K562 (cell line): ENCODE results near the gene KLK14. TPM values are rescaled to one million over a fixed set of nuclear protein-coding genes. Genes with fewer than 3 reads are reported as not detected.

Experiments used
- KDM4B ChIP-seq, 2 experiments: fragments of 450-650 bp in 1 of 2; sonication (generic) in 1 of 2; IDR thresholded peaks; 2 replicates each; pipeline ENCODE4 v1.6.1; 2016 to 2017; ENCODE audit warnings: borderline replicate concordance in 2 of 2, antibody characterized with exemption in 1 of 2, low read depth in 1 of 2, mild to moderate bottlenecking in 1 of 2
- MYC ChIP-seq, 2 experiments: fragments of 250-450 bp in 1 of 2; sonication (Bioruptor Pico) in 1 of 2; IDR thresholded peaks; 2 replicates each; pipeline versions ENCODE4 v1.5.1 to v1.6.1; 2012 to 2021; ENCODE audit warnings: low read depth in 2 of 2, borderline replicate concordance in 1 of 2, improper control_type of control experiment in 1 of 2, low read length in 1 of 2, mild to moderate bottlenecking in 1 of 2, moderate library complexity in 1 of 2
- RBM14 ChIP-seq: fragments of 200-400 bp; formaldehyde crosslinking; IDR thresholded peaks from 2 replicates; pipeline ENCODE4 v1.6.1; 2018; ENCODE audit warnings: low read depth, mild to moderate bottlenecking, low read length, moderate library complexity, borderline replicate concordance; ENCODE audit not compliant: insufficient read depth
- SIN3A ChIP-seq, 2 experiments: fragments of 150-350 bp in 1 of 2; IDR thresholded peaks; 2 replicates each; pipeline ENCODE4 v1.6.1; 2011 to 2016; ENCODE audit warnings: borderline replicate concordance in 2 of 2, low read depth in 2 of 2, low read length in 2 of 2, mild to moderate bottlenecking in 2 of 2, moderate library complexity in 2 of 2; ENCODE audit not compliant: control insufficient read depth in 1 of 2
- SRSF9 ChIP-seq: fragments of 200-400 bp; formaldehyde crosslinking; IDR thresholded peaks from 2 replicates; pipeline ENCODE4 v1.6.1; 2017; ENCODE audit warnings: low read depth, low read length, borderline replicate concordance
- ZKSCAN8 ChIP-seq: fragments of 200-800 bp; sonication (Bioruptor generic); IDR thresholded peaks from 2 replicates; pipeline ENCODE4 v1.6.1; 2016; ENCODE audit warnings: missing genetic modification characterization, missing compliant biosample characterization
- ZNF134 ChIP-seq: fragments of 250-450 bp; sonication (Bioruptor Pico); conservative IDR thresholded peaks from 2 replicates; pipeline ENCODE4 v1.4.0; 2020
- ZNF224 ChIP-seq: sonication (generic); formaldehyde crosslinking; IDR thresholded peaks from 2 replicates; pipeline ENCODE4 v1.8.0; 2022; ENCODE audit warnings: mild to moderate bottlenecking, missing genetic modification reagents
- ZNF347 ChIP-seq: fragments of 450-650 bp; formaldehyde crosslinking; IDR thresholded peaks from 2 replicates; pipeline ENCODE4 v1.4.0; 2020; ENCODE audit warnings: low read depth, mild to moderate bottlenecking, moderate library complexity
- ZNF445 ChIP-seq: fragments of 250-450 bp; sonication (Bioruptor Pico); IDR thresholded peaks from 2 replicates; pipeline ENCODE4 v1.4.0; 2020; ENCODE audit warnings: low read depth, mild to moderate bottlenecking, moderate library complexity
- polyA plus RNA-seq, 8 experiments: library from polyadenylated mRNA; depleted of rRNA in 4 of 8; stranded (reverse) in 5 of 8; unstranded in 3 of 8; fragments of >200 nt; fragmentation: Nextera tagmentation in 2 of 8; fragmentation: Illumina TruSeq in 1 of 8; extraction: Ambion mirVana in 2 of 8; extraction: Trizol in 1 of 8; gene quantifications; 2 replicates each; pipeline versions ENCODE4 v1.2.1 to v1.2.3, GENCODE V29; 2011 to 2014; ENCODE audit warnings: inconsistent platforms in 1 of 8, missing spikeins in 1 of 8
- total RNA-seq, 7 experiments: library from RNA; depleted of rRNA in 6 of 7; stranded (reverse); fragments of >200 nt in 6 of 7; fragmentation: Illumina TruSeq in 2 of 7; extraction: Trizol in 2 of 7; gene quantifications; 2 replicates each; pipeline versions ENCODE4 v1.2.1 to v1.2.3, GENCODE V29; 2011 to 2021; ENCODE audit warnings: low replicate concordance in 1 of 7
- TF ChIP-seq, protein P1 (sequence below): fragments of 450-650 bp; IDR thresholded peaks from 2 replicates; pipeline ENCODE4 v1.6.1; 2017; ENCODE audit warnings: mild to moderate bottlenecking, moderate library complexity
- TF ChIP-seq, protein P2 (sequence below): fragments of 450-650 bp; conservative IDR thresholded peaks from 2 replicates; pipeline ENCODE4 v1.6.1; 2016; ENCODE audit warnings: missing genetic modification characterization, low read depth, mild to moderate bottlenecking, missing compliant biosample characterization, moderate library complexity
- TF ChIP-seq, protein P3 (sequence below): sonication (generic); formaldehyde crosslinking; IDR thresholded peaks from 2 replicates; pipeline ENCODE4 v1.9.0; 2022; ENCODE audit warnings: mild to moderate bottlenecking, missing genetic modification reagents
- TF ChIP-seq, protein P4 (sequence below): sonication (generic); formaldehyde crosslinking; IDR thresholded peaks from 2 replicates; pipeline ENCODE4 v1.8.1; 2023; ENCODE audit warnings: mild to moderate bottlenecking, missing genetic modification reagents
- TF ChIP-seq, protein P5 (sequence below): fragments of 450-650 bp; IDR thresholded peaks from 2 replicates; pipeline ENCODE4 v1.7.1; 2018; ENCODE audit warnings: mild to moderate bottlenecking, low read depth; ENCODE audit not compliant: partially characterized antibody

KLK14 gene
- total and polyA plus RNA-seq, 9 of the 15 experiments (the other 6 are each of a cell fraction or from before 2014, with no cell fraction given) = not detected

DNA sequence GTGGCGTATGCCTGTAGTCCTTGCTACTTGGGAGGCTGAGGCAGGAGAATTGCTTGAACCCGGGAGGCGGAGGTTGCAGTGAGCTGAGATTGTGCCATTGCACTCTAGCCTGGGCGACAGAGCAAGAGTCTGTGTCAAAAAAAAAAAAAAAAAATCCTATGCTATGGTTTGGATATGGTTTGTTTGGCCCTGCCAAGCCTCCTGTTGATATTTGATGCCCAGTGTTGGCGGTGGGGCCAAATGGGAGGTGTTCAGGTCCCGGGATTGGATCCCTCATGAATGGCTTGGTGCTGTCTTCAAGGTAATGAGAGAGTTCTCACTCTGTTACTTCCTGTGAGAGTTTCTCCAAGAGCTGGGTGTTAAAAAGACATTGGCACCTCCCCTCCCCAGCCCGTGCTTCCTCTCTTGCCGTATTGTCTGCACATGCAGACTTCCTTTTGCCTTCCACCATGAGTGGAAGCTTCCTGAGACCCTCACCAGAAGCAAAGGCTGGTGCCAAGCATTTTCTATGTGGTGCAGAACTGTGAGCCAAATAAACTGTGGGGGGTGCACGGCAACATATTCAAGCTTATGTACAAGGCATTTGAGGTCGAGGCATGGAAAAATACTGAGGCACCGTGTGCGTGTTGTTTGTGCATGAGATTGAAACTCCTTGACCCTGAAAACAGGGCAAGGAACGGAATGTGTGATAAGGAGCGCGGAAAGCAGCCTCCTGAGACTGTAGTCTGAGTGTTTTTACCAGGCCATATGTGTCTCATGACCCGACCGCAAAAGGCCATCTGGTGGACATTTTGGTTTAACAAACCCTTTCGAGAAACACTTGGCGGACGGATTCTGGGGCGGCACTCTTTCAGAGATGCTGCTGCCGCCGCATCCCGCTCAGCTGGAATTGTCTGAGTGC lies 49.3 kb upstream of the KLK14 start (continued):
- TF ChIP-seq KDM4B (IDR thresholded peaks at IDR 0.05; ENCODE audit: borderline replicate concordance in 2 of 2, low read depth in 1 of 2) (no peak), SRSF9 (no peak), RBM14 (no peak), ZKSCAN8 (CRISPR knock-in tag) (0 out of 2 replicates have a peak, but pooled peaks have one; percentile 18), SIN3A (IDR thresholded peaks at IDR 0.05; ENCODE audit: borderline replicate concordance in 2 of 2, control insufficient read depth in 1 of 2, low read depth in 2 of 2, low read length in 2 of 2) (no peak), ZNF347 (CRISPR knock-in tag) (no peak), ZNF445 (CRISPR knock-in tag) (no peak), ZNF134 (CRISPR knock-in tag) (no peak), ZNF224 (no peak), MYC (IDR thresholded peaks at IDR 0.05; ENCODE audit: low read depth, low read length) (peak; percentile 39; the same call in 1 of the 2 replicates), MYC (CRISPR knock-in tag; IDR thresholded peaks at IDR 0.05; ENCODE audit: borderline replicate concordance, low read depth) (no peak)
- TF ChIP-seq, protein P1, sequence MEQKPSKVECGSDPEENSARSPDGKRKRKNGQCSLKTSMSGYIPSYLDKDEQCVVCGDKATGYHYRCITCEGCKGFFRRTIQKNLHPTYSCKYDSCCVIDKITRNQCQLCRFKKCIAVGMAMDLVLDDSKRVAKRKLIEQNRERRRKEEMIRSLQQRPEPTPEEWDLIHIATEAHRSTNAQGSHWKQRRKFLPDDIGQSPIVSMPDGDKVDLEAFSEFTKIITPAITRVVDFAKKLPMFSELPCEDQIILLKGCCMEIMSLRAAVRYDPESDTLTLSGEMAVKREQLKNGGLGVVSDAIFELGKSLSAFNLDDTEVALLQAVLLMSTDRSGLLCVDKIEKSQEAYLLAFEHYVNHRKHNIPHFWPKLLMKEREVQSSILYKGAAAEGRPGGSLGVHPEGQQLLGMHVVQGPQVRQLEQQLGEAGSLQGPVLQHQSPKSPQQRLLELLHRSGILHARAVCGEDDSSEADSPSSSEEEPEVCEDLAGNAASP = no peak
- TF ChIP-seq, protein P2, sequence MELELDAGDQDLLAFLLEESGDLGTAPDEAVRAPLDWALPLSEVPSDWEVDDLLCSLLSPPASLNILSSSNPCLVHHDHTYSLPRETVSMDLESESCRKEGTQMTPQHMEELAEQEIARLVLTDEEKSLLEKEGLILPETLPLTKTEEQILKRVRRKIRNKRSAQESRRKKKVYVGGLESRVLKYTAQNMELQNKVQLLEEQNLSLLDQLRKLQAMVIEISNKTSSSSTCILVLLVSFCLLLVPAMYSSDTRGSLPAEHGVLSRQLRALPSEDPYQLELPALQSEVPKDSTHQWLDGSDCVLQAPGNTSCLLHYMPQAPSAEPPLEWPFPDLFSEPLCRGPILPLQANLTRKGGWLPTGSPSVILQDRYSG = no peak
- TF ChIP-seq, protein P3, sequence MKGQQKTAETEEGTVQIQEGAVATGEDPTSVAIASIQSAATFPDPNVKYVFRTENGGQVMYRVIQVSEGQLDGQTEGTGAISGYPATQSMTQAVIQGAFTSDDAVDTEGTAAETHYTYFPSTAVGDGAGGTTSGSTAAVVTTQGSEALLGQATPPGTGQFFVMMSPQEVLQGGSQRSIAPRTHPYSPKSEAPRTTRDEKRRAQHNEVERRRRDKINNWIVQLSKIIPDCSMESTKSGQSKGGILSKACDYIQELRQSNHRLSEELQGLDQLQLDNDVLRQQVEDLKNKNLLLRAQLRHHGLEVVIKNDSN (CRISPR knock-in tag) = peak; percentile 42
- TF ChIP-seq, protein P4, sequence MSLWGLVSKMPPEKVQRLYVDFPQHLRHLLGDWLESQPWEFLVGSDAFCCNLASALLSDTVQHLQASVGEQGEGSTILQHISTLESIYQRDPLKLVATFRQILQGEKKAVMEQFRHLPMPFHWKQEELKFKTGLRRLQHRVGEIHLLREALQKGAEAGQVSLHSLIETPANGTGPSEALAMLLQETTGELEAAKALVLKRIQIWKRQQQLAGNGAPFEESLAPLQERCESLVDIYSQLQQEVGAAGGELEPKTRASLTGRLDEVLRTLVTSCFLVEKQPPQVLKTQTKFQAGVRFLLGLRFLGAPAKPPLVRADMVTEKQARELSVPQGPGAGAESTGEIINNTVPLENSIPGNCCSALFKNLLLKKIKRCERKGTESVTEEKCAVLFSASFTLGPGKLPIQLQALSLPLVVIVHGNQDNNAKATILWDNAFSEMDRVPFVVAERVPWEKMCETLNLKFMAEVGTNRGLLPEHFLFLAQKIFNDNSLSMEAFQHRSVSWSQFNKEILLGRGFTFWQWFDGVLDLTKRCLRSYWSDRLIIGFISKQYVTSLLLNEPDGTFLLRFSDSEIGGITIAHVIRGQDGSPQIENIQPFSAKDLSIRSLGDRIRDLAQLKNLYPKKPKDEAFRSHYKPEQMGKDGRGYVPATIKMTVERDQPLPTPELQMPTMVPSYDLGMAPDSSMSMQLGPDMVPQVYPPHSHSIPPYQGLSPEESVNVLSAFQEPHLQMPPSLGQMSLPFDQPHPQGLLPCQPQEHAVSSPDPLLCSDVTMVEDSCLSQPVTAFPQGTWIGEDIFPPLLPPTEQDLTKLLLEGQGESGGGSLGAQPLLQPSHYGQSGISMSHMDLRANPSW = no peak
- TF ChIP-seq, protein P5, sequence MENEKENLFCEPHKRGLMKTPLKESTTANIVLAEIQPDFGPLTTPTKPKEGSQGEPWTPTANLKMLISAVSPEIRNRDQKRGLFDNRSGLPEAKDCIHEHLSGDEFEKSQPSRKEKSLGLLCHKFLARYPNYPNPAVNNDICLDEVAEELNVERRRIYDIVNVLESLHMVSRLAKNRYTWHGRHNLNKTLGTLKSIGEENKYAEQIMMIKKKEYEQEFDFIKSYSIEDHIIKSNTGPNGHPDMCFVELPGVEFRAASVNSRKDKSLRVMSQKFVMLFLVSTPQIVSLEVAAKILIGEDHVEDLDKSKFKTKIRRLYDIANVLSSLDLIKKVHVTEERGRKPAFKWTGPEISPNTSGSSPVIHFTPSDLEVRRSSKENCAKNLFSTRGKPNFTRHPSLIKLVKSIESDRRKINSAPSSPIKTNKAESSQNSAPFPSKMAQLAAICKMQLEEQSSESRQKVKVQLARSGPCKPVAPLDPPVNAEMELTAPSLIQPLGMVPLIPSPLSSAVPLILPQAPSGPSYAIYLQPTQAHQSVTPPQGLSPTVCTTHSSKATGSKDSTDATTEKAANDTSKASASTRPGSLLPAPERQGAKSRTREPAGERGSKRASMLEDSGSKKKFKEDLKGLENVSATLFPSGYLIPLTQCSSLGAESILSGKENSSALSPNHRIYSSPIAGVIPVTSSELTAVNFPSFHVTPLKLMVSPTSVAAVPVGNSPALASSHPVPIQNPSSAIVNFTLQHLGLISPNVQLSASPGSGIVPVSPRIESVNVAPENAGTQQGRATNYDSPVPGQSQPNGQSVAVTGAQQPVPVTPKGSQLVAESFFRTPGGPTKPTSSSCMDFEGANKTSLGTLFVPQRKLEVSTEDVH = peak; percentile 33
